T-helper 17 cell (primary cell): ENCODE data around the gene KCNIP4. TPM values are rescaled to one million over a fixed set of nuclear protein-coding genes. Genes with fewer than 3 reads are reported as not detected.

Source experiments
- ATAC-seq: fragments of 150-1000 bp; cut with Tn5 transposase; 2 replicates; pipeline ENCODE4 v1.10.0; 2021; ENCODE audit warnings: mild to moderate bottlenecking, moderate library complexity
- DNase-seq, 3 donors: peaks; one replicate each; pipeline versions ENCODE4 v3.0.0 to v3.0.0-alpha.2; 2020 to 2021
- H3K9me3 ChIP-seq: one replicate; pipeline ENCODE4 v1.7.0; 2013; ENCODE audit warnings: low read length, mild to moderate bottlenecking; ENCODE audit not compliant: control insufficient read depth, poor library complexity, severe bottlenecking
- H3K27ac Mint-ChIP-seq: one replicate; pipeline ENCODE4 v1.8.0; 2022; ENCODE audit warnings: mild to moderate bottlenecking, moderate library complexity, mixed read lengths
- H3K27me3 Mint-ChIP-seq: one replicate; pipeline ENCODE4 v1.8.0; 2022; ENCODE audit warnings: mixed read lengths
- H3K36me3 Mint-ChIP-seq: one replicate; pipeline ENCODE4 v1.8.0; 2022; ENCODE audit warnings: low read depth, mixed read lengths
- H3K4me1 Mint-ChIP-seq: one replicate; pipeline ENCODE4 v1.8.0; 2022; ENCODE audit warnings: mild to moderate bottlenecking, mixed read lengths
- H3K4me3 Mint-ChIP-seq: one replicate; pipeline ENCODE4 v1.8.0; 2022; ENCODE audit warnings: mild to moderate bottlenecking, moderate library complexity, mixed read lengths
- total RNA-seq, 4 donors: library from RNA in 2 of 4; stranded (reverse) in 2 of 4; gene quantifications; one replicate each; pipeline ENCODE4 v1.2.3 and lab custom pipeline; 2022 to 2026

The KCNIP4 gene
- total RNA-seq, 2 donors from 2014 or later: not detected

DNA sequence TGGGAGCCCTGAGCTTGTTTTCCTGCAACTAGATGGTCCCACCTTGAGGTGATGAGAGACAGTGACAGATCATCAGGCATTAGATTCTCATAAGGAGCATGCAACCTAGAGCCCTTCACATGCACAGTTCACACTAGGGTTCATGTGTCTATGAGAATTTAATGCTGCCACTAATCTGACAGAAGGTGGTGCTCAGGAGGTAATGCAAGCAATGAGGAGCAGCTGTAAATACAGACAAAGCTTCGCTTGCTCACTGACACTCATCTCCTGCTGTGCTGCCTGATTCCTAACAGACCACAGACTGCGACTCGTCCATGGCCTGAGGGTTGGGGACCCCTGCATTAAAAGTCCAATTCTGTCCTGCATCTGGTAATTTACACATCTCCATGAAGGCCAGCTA lies 141.6 kb downstream of the KCNIP4 start:
- Mint-ChIP-seq H3K4me3 (no peak overlapping the region), H3K27ac (no peak overlapping the region), H3K27me3 (no peaks in the 10 kb centered on the region), H3K36me3 (no peaks in the 10 kb centered on the region), H3K4me1 (no peaks in the 10 kb centered on the region)
- H3K9me3 ChIP-seq: no peaks in the 10 kb centered on the region
- DNase-seq (no peak), ATAC-seq (no peak)

DNA sequence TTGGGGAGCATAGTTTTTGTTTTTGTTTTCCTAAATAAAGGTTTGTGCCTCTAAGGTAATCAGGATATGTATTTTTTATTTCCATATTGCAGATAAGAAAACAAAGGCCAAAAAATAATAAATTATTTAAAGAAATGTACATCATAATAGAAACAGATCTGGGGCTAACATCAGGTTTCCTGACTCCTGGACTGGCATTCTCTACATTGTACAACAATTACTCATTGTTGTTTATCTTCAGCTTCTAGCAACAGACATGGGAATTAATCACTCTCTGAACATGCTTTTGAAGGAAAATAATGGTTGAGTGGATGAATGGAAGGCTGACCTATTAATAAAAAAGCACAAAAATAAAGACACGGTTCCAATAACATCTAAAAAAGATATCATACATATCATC lies 146.2 kb downstream of the KCNIP4 start:
- Mint-ChIP-seq H3K36me3 (no peaks in the 10 kb centered on the region), H3K4me1 (no peaks in the 10 kb centered on the region), H3K27ac (no peak overlapping the region), H3K4me3 (no peak overlapping the region), H3K27me3 (no peaks in the 10 kb centered on the region)
- ATAC-seq: no peak
- no peak for DNase-seq
- H3K9me3 ChIP-seq: no peaks in the 10 kb centered on the region

- Mint-ChIP-seq H3K4me3 (no peak overlapping the region), H3K36me3 (no peaks in the 10 kb centered on the region), H3K4me1 (no peaks in the 10 kb centered on the region), H3K27ac (no peak overlapping the region), H3K27me3 (no peaks in the 10 kb centered on the region)
- no peak for DNase-seq
- H3K9me3 ChIP-seq: no peaks in the 10 kb centered on the region
- ATAC-seq: no peak
Measured at GRCh38 chr4:21801661-21802385, 146.7 kb downstream of the KCNIP4 start.

- peak; percentile 85 for ATAC-seq
- Mint-ChIP-seq H3K4me3 (no peak overlapping the region), H3K27ac (peak overlapping the region; percentile 71), H3K27me3 (no peaks in the 10 kb centered on the region), H3K36me3 (peaks cover 3% of the 10 kb centered on the region), H3K4me1 (peaks cover 3% of the 10 kb centered on the region)
- H3K9me3 ChIP-seq: no peaks in the 10 kb centered on the region
- no peak for DNase-seq
Measured at GRCh38 chr4:21795091-21795490, 153.5 kb downstream of the KCNIP4 start.

- no peak for DNase-seq
- Mint-ChIP-seq H3K36me3 (peaks cover 3% of the 10 kb centered on the region), H3K27ac (no peak overlapping the region), H3K4me1 (peaks cover 3% of the 10 kb centered on the region), H3K4me3 (no peak overlapping the region), H3K27me3 (no peaks in the 10 kb centered on the region)
- no peak for ATAC-seq
- H3K9me3 ChIP-seq: no peaks in the 10 kb centered on the region
Measured at GRCh38 chr4:21792736-21793135, 155.8 kb downstream of the KCNIP4 start.

DNA sequence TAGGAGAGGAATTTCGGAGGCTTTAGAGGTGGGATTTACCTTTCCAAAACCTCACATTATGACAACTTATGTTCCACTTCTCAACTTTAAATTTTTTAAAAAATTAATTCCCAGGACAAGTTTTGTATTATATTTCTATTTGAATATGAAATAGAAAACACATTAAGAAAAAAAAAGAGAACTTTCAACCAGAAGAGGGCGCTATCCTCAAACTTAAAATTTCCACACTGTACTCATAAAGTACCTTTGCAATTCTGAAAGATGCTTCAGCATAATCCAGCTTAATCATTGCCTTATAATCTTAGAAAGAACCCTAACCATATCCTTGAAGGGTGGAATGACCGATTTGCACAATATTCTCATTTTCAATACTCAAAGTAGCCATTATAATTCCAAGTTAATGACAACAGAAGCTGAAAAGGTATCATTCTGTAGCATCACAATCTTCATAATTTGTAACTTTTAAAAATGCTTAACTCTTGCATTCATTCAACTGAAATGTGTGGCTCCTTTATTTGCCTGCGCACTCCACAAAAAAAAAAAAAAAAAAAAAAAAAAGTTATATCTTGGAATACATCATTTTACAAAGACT lies 158.0 kb downstream of the KCNIP4 start:
- no peak for ATAC-seq
- H3K4me1 Mint-ChIP-seq: peaks cover 3% of the 10 kb centered on the region
- H3K36me3 Mint-ChIP-seq: no peaks in the 10 kb centered on the region
- H3K4me3 Mint-ChIP-seq: no peak overlapping the region
- H3K27ac Mint-ChIP-seq: peak overlapping the region; percentile 9
- no peaks in the 10 kb centered on the region for H3K27me3 Mint-ChIP-seq
- DNase-seq: no peak
- no peaks in the 10 kb centered on the region for H3K9me3 ChIP-seq

DNA sequence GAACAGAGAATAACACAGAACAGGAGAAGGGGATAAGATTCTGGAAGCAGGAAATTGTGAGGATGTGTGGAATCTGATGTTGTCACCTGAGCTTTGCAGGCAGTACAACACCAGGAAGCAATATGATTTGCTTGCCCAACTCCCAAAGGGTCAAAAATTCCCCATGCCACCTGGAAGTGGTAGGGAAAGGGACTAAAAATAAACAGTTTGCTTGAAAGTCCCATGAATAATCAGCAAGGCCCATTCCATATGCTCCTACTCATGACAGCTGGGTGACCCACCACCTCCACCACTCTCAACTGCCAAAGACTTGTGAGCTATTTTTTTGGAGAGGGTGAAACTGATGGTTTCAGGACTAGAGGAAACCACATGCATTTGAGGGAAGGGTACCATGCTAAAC lies 168.4 kb downstream of the KCNIP4 start:
- DNase-seq (no peak), ATAC-seq (no peak)
- Mint-ChIP-seq H3K4me3 (no peak overlapping the region), H3K4me1 (no peaks in the 10 kb centered on the region), H3K27ac (no peak overlapping the region), H3K36me3 (no peaks in the 10 kb centered on the region), H3K27me3 (peaks cover 5% of the 10 kb centered on the region)
- no peaks in the 10 kb centered on the region for H3K9me3 ChIP-seq

DNA sequence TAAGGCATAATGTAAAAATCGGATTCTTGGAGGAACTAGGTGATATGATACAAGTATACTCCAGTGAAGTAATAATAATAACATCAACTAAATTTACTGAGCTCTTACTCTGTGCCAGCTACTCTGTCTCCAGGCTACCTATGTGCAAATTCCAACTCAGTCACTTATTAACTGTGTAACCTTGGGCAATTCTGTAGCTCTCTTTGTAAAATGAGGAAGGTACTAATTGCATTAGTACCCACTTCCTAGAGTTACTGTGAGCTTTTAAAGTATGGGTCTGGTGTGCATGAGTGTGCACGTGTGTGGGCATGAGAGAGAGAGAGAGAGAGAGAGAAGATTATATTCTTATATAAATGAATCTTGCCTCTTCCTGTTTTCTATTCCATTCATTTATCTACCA lies 169.9 kb downstream of the KCNIP4 start:
- H3K27me3 Mint-ChIP-seq: peaks cover 16% of the 10 kb centered on the region
- ATAC-seq: no peak
- no peaks in the 10 kb centered on the region for H3K9me3 ChIP-seq
- H3K36me3 Mint-ChIP-seq: no peaks in the 10 kb centered on the region
- H3K4me3 Mint-ChIP-seq: no peak overlapping the region
- DNase-seq: no peak
- no peaks in the 10 kb centered on the region for H3K4me1 Mint-ChIP-seq
- no peak overlapping the region for H3K27ac Mint-ChIP-seq

DNA sequence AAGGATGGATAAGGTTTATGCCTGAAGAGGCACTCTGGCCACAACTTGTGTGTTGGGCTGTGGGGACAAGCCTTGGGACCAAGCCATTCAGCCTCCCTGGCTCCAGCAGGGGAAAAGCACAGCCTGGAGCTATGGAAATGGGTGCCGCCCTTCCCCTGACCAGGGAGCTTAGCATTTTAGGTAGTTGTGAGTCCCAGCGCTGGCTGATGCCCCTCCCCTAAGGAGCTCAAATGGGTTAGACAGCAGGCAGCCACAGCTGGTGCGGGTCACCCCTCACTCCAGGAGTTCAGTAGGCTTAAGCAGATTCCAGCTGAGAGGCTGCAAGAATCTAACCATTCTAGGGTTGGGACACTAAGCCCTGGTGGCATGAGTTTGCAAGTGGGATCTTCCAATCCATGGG lies 172.9 kb downstream of the KCNIP4 start:
- Mint-ChIP-seq H3K4me1 (no peaks in the 10 kb centered on the region), H3K27me3 (peaks cover 16% of the 10 kb centered on the region), H3K4me3 (no peak overlapping the region), H3K36me3 (no peaks in the 10 kb centered on the region), H3K27ac (no peak overlapping the region)
- no peaks in the 10 kb centered on the region for H3K9me3 ChIP-seq
- ATAC-seq (no peak), DNase-seq (no peak)

- H3K9me3 ChIP-seq: no peaks in the 10 kb centered on the region
- peaks cover 2% of the 10 kb centered on the region for H3K36me3 Mint-ChIP-seq
- no peak overlapping the region for H3K27ac Mint-ChIP-seq
- ATAC-seq (no peak), DNase-seq (no peak)
- H3K27me3 Mint-ChIP-seq: peaks cover 12% of the 10 kb centered on the region
- no peak overlapping the region for H3K4me3 Mint-ChIP-seq
- peaks cover 2% of the 10 kb centered on the region for H3K4me1 Mint-ChIP-seq
Measured at GRCh38 chr4:21769404-21770147, 179.0 kb downstream of the KCNIP4 start.

GRCh38 chr4:21768349-21769310 lies 179.9 kb downstream of the KCNIP4 start:
- Mint-ChIP-seq H3K36me3 (peaks cover 2% of the 10 kb centered on the region), H3K4me3 (no peak overlapping the region), H3K4me1 (peaks cover 2% of the 10 kb centered on the region), H3K27ac (no peak overlapping the region), H3K27me3 (peaks cover 7% of the 10 kb centered on the region)
- no peaks in the 10 kb centered on the region for H3K9me3 ChIP-seq
- no peak for ATAC-seq
- DNase-seq: no peak

- ATAC-seq (peak; percentile 54), DNase-seq (peak in 1 of 3 donors; percentile 4)
- peaks cover 2% of the 10 kb centered on the region for H3K4me1 Mint-ChIP-seq
Measured at GRCh38 chr4:21765810-21766407, 182.7 kb downstream of the KCNIP4 start.

More at GRCh38 chr4:21765810-21766407, 182.7 kb downstream of the KCNIP4 start:
- H3K27me3 Mint-ChIP-seq: peaks cover 7% of the 10 kb centered on the region
- H3K36me3 Mint-ChIP-seq: peaks cover 2% of the 10 kb centered on the region
- no peaks in the 10 kb centered on the region for H3K9me3 ChIP-seq
- H3K4me3 Mint-ChIP-seq: no peak overlapping the region
- H3K27ac Mint-ChIP-seq: no peak overlapping the region
